Thymus (tissue), 11 donors: Measurements from ENCODE around the gene TNFRSF12A. TPM values are rescaled to one million over a fixed set of nuclear protein-coding genes. Genes with fewer than 3 reads are reported as not detected.

ENCODE experiments used
- DNase-seq, 9 donors: peaks; one replicate each; pipeline ENCODE4 v3.0.0-alpha.2; 2013; ENCODE audit warnings: low spot score in 9 of 9, low read depth in 6 of 9, missing footprints in 1 of 9
- H3K27ac ChIP-seq, 2 donors: one replicate each; pipeline ENCODE4 v1.5.1; 2013; ENCODE audit warnings: control low read depth in 1 of 2, low read depth in 1 of 2, low read length in 1 of 2, mild to moderate bottlenecking in 1 of 2, moderate library complexity in 1 of 2
- H3K27me3 ChIP-seq, 2 donors: one replicate each; pipeline ENCODE4 v1.5.1; 2013; ENCODE audit warnings: low read length in 1 of 2; ENCODE audit not compliant: control insufficient read depth in 2 of 2, insufficient read depth in 1 of 2
- H3K36me3 ChIP-seq, 2 donors: one replicate each; pipeline ENCODE4 v1.5.1; 2013; ENCODE audit warnings: low read length in 1 of 2, mild to moderate bottlenecking in 1 of 2, moderate library complexity in 1 of 2; ENCODE audit not compliant: control insufficient read depth in 2 of 2, insufficient read depth in 2 of 2
- H3K4me1 ChIP-seq, 2 donors: one replicate each; pipeline ENCODE4 v1.5.1; 2013; ENCODE audit warnings: low read length in 2 of 2; ENCODE audit not compliant: control insufficient read depth in 2 of 2, insufficient read depth in 2 of 2
- H3K4me3 ChIP-seq, 2 donors: one replicate each; pipeline ENCODE4 v1.5.1; 2013; ENCODE audit warnings: low read length in 2 of 2, control low read depth in 1 of 2, mild to moderate bottlenecking in 1 of 2
- H3K9me3 ChIP-seq, 2 donors: one replicate each; pipeline ENCODE4 v1.5.1; 2013; ENCODE audit warnings: low read length in 1 of 2, mild to moderate bottlenecking in 1 of 2; ENCODE audit not compliant: control insufficient read depth in 2 of 2, insufficient read depth in 1 of 2
- WGBS: extraction: QIAGEN DNeasy Blood & Tissue Kit; methylation state at CpG from one replicate; pipeline ENCODE4 v1.1.7; 2013; 5-methylcytosine and 5-hydroxymethylcytosine counted together
- polyA plus RNA-seq: library from polyadenylated mRNA; stranded (reverse); fragments of 200-250 nt; gene quantifications from one replicate; pipeline ENCODE4 v1.2.3, GENCODE V29; 2013
- total RNA-seq: library from RNA; stranded (reverse); fragments of 120-200 nt; gene quantifications from one replicate; pipeline ENCODE4 v1.2.4, GENCODE V29; 2013
- donor health status: healthy.

The TNFRSF12A gene
- total and polyA plus RNA-seq, 2 donors, result 5.1 to 46.9 TPM

DNA sequence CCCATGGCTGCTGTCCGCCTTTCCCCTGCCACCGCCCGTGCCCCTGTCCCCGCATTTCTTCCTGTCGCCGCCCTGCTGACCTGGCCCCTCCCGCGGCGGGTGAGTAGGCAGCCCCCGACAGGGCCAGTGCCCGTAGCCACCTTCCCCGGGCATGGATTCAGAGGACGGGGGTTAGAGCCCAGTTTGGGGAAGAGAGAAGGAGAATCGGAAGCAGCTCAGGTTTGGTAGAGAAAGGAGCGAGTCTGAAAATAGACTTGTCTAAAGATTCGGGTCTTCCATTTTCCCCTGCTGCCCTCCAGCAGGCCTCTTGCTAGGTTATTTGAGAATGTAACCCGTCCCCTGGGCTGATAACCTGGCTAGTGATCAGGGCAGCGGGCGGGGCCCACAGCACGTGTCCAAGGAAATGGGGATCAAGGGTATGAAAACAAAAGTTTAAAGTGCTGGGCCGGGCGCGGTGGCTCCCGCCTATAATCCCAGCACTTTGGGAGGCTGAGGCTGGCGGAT lies 15.3 kb upstream of the TNFRSF12A start:
- Histone ChIP-seq H3K4me1 (peaks cover 23 to 42% of the 10 kb centered on the region in 2 donors), H3K9me3 (peaks cover 0 to 4% of the 10 kb centered on the region in 2 donors), H3K27ac (no peak overlapping the region), H3K27me3 (peaks cover 7 to 62% of the 10 kb centered on the region in 2 donors), H3K4me3 (peak overlapping the region; percentile 24 to 61), H3K36me3 (no peaks in the 10 kb centered on the region)
- 28% methylated on average over 25 of the region's 25 CpGs for WGBS
- DNase-seq, result no peak

GRCh38 chr16:3007059-3007956 lies 12.9 kb upstream of the TNFRSF12A start:
- Histone ChIP-seq H3K4me1 (peaks cover 23 to 52% of the 10 kb centered on the region in 2 donors), H3K9me3 (peaks cover 0 to 14% of the 10 kb centered on the region in 2 donors), H3K36me3 (no peaks in the 10 kb centered on the region), H3K27ac (peak overlapping the region in 1 of 2 donors; percentile 50), H3K4me3 (no peak overlapping the region), H3K27me3 (peaks cover 12 to 65% of the 10 kb centered on the region in 2 donors)
- WGBS, result 25% methylated on average over 13 of the region's 13 CpGs
- DNase-seq, result peak in 1 of 9 donors; percentile 56

DNA sequence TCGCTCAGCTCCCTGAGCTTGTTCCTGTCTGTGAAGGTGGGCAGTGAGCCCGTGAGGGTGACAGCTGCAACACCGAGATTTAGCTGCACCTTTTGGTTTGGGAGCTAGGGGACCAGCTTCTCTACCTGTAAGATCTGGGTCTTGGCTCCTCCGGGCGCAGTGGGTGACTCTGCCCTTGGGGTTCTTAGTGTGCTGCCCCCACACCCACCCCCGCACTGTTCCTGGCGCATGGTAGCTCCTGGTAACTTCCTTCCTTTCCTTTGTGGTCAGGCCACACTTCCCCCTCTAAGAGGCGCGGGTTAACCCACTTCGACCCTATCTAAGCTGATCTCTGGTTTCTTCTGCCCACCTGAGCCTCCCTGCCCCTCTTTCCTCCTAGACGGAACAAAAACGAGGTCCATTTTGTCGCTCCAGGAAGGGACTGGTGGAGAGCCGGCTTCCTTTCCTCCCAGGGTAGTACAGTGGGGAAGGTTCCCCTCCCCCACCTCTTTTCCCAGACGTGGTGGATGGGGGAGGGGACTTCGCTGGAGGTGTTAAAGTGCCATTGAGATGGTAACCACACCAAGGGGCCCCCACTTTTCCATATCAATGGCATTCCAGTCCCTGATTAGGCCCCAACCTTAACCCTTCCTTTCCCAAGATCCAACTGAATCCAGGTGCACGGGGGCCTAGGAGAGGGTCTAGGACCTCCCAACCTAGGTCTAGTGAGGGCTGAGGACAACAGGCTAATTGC lies 12.0 kb upstream of the TNFRSF12A start:
- 5% methylated on average over 17 of the region's 17 CpGs for WGBS
- Histone ChIP-seq H3K4me1 (peaks cover 25 to 61% of the 10 kb centered on the region in 2 donors), H3K27me3 (peaks cover 15 to 73% of the 10 kb centered on the region in 2 donors), H3K4me3 (no peak overlapping the region), H3K27ac (peak overlapping the region in 1 of 2 donors; percentile 36), H3K36me3 (no peaks in the 10 kb centered on the region), H3K9me3 (peaks cover 0 to 14% of the 10 kb centered on the region in 2 donors)
- peak in 1 of 9 donors; percentile 54 for DNase-seq

DNA sequence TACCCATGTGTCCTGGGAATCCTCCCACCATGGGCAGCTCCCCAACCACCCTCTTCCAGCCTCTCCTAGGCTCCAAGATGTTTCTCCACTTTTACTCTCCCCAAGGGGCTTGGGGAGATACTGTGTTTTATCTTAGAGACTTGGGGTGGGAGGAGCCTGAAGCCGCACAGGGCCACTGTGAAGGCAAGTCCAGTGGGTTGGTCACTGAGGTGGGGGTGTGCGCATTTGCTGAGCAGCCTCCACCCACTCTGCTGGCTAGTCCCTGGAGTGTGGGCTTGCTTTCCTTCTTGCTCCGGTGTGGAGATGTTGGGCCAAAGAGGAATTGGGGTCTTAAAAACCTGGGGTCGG lies 11.5 kb upstream of the TNFRSF12A start:
- H3K27ac ChIP-seq, result no peak overlapping the region
- H3K4me1 ChIP-seq, result peaks cover 25 to 59% of the 10 kb centered on the region in 2 donors
- peaks cover 19 to 76% of the 10 kb centered on the region in 2 donors for H3K27me3 ChIP-seq
- H3K9me3 ChIP-seq, result peaks cover 0 to 14% of the 10 kb centered on the region in 2 donors
- H3K36me3 ChIP-seq, result no peaks in the 10 kb centered on the region
- H3K4me3 ChIP-seq, result no peak overlapping the region
- 91% methylated on average over 4 of the region's 4 CpGs for WGBS
- no peak for DNase-seq

DNA sequence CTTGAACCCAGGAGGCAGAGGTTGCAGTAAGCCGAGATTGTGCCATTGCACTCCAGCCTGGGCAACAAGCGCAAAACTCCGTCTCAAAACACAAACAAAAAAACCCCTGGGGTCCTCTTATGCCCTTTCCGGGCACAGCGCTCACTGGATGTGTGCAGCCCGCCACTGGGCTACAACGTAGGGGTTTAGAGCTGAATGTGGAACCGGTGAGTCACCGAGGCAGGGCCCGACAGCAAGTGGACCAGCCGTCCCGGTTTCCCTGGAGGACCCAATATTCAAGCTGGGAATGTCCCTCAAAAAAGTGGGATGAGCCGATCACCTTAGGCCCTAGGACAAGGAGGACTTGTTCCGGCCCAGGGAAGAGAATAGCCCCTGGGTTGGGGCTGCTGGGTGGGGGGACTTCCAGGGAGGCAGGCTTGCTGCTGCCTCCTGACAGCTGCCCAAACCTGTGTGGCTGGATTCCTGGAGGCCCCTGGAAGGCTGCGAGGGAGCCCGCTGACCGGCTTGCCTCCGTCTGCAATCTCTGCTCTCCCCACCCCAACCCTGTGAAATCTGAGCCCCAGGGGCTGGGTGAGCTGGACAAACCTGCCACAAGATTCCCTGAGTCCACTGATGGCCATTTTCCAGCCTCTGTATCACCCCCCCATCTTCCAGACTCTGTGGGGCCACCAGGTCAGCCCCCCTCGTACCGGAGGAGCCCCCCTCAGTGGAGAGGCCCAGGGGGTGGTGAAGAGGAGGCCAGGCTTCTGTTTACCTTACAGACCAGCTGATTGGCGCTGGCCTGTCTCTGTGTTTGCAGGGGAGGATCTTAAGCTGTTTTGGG lies 10.4 kb upstream of the TNFRSF12A start:
- Histone ChIP-seq H3K9me3 (peaks cover 0 to 14% of the 10 kb centered on the region in 2 donors), H3K4me1 (peaks cover 24 to 58% of the 10 kb centered on the region in 2 donors), H3K27ac (no peak overlapping the region), H3K4me3 (no peak overlapping the region), H3K27me3 (peaks cover 20 to 85% of the 10 kb centered on the region in 2 donors), H3K36me3 (no peaks in the 10 kb centered on the region)
- 91% methylated on average over 21 of the region's 21 CpGs for WGBS
- DNase-seq, result no peak

- Histone ChIP-seq H3K36me3 (no peaks in the 10 kb centered on the region), H3K27me3 (peaks cover 18 to 84% of the 10 kb centered on the region in 2 donors), H3K9me3 (peaks cover 0 to 14% of the 10 kb centered on the region in 2 donors), H3K4me1 (peaks cover 21 to 55% of the 10 kb centered on the region in 2 donors), H3K27ac (no peak overlapping the region), H3K4me3 (no peak overlapping the region)
- DNase-seq, result no peak
- WGBS, result 95% methylated on average over 8 of the region's 8 CpGs
Observed at GRCh38 chr16:3010510-3010909, 9.7 kb upstream of the TNFRSF12A start.

- peaks cover 16 to 39% of the 10 kb centered on the region in 2 donors for H3K4me1 ChIP-seq
- H3K9me3 ChIP-seq, result peaks cover 0 to 16% of the 10 kb centered on the region in 2 donors
- no peaks in the 10 kb centered on the region for H3K36me3 ChIP-seq
- H3K4me3 ChIP-seq, result no peak overlapping the region
- peak in 1 of 9 donors; percentile 43 for DNase-seq
- WGBS, result 59% methylated on average over 19 of the region's 19 CpGs
- peak overlapping the region in 1 of 2 donors; percentile 14 for H3K27ac ChIP-seq
- peaks cover 17 to 86% of the 10 kb centered on the region in 2 donors for H3K27me3 ChIP-seq
Observed at GRCh38 chr16:3012246-3012645, 7.9 kb upstream of the TNFRSF12A start.

- peak in 2 of 9 donors; percentile 68 to 77 for DNase-seq
- no peaks in the 10 kb centered on the region for H3K36me3 ChIP-seq
- WGBS, result 51% methylated on average over 27 of the region's 27 CpGs
- H3K27me3 ChIP-seq, result peaks cover 24 to 86% of the 10 kb centered on the region in 2 donors
- H3K27ac ChIP-seq, result peak within 1 kb of the TSS in 1 of 2 donors; percentile 14
- H3K9me3 ChIP-seq, result peaks cover 0 to 15% of the 10 kb centered on the region in 2 donors
- peaks cover 9 to 35% of the 10 kb centered on the region in 2 donors for H3K4me1 ChIP-seq
- no peak within 1 kb of the TSS for H3K4me3 ChIP-seq
Observed at GRCh38 chr16:3012828-3013420, 7.2 kb upstream of the TNFRSF12A start, which contains the start of gene CLDN9. Gene CLDN9, plus strand, starts transcription at chr16:3012923. Its CDS starts 440 bp downstream, at chr16:3013363.
